Measurements from ENCODE around the gene MID2. TPM values are rescaled to one million over a fixed set of nuclear protein-coding genes. Genes with fewer than 3 reads are reported as not detected.
A peak's percentile ranks its signal among the peaks of the same experiment; 100 is the strongest.
"Not testable (repeated sequence)": the region's sequence is repeated elsewhere in the genome, so short reads cannot be mapped to it uniquely, and the experiment has no call there.

MID2 gene
- total RNA-seq, 5 donors from 2014 or later (not counting 1 experiment from before 2014, with no cell fraction given): 14.9 to 21.1 (median 16.0) TPM

- Mint-ChIP-seq H3K36me3 (no peaks in the 10 kb centered on the region), H3K9me3 (peaks cover 0 to 3% (median 0%) of the 10 kb centered on the region in 3 donors), H3K27me3 (peaks cover 16 to 50% of the 10 kb centered on the region in 2 donors), H3K4me1 (peaks cover 3 to 6% (median 6%) of the 10 kb centered on the region in 3 donors), H3K4me3 (peak overlapping the region in 2 of 3 donors; percentile 17 to 23), H3K27ac (no peak overlapping the region)
- ATAC-seq (replicated peaks in 1 of 4) (no peak), DNase-seq (no peak)
- peaks cover 0 to 3% of the 10 kb centered on the region in 2 experiments for H3K4me1 ChIP-seq (ENCODE audit: control insufficient read depth in 1 of 2, extremely low read depth in 1 of 2, insufficient read depth in 2 of 2, low read length in 2 of 2)
- no peaks in the 10 kb centered on the region for H3K9me3 ChIP-seq
- no peak overlapping the region for H3K4me3 ChIP-seq (ENCODE audit: control insufficient read depth in 1 of 2, extremely low read depth in 1 of 2, low read length in 1 of 2)
- CTCF ChIA-PET: no interaction called here
- POLR2A ChIA-PET: interaction anchor here in 1 of 2 donors (0.7 kb wide), 1 partner anchor 1008 kb away, joined by 4 read pairs; no protein-coding TSS in a partner anchor
- H3K27ac ChIP-seq (ENCODE audit: low read length): no peak overlapping the region
- H3K27me3 ChIP-seq (replicated peaks in 1 of 2; ENCODE audit: control insufficient read depth in 2 of 2, extremely low read depth in 1 of 2, insufficient read depth in 2 of 2, low read length in 1 of 2): peaks cover 0 to 19% of the 10 kb centered on the region in 2 experiments
- H3K36me3 ChIP-seq (ENCODE audit: control insufficient read depth in 2 of 2, extremely low read depth in 1 of 2, insufficient read depth in 1 of 2, low read length in 1 of 2): no peaks in the 10 kb centered on the region
- 26% methylated on average over 11 of the region's 16 CpGs for WGBS (ENCODE audit: insufficient coverage)
Measured at GRCh38 chrX:107936434-107936730, 110.7 kb downstream of the MID2 start.

GRCh38 chrX:107940095-107940494 is 114.4 kb downstream of the MID2 start:
- Histone ChIP-seq H3K4me3 (ENCODE audit: control insufficient read depth in 1 of 2, extremely low read depth in 1 of 2, low read length in 1 of 2) (no peak overlapping the region), H3K27ac (ENCODE audit: low read length) (no peak overlapping the region), H3K36me3 (ENCODE audit: control insufficient read depth in 2 of 2, extremely low read depth in 1 of 2, insufficient read depth in 1 of 2, low read length in 1 of 2) (no peaks in the 10 kb centered on the region), H3K4me1 (ENCODE audit: control insufficient read depth in 1 of 2, extremely low read depth in 1 of 2, insufficient read depth in 2 of 2, low read length in 2 of 2) (peaks cover 0 to 3% of the 10 kb centered on the region in 2 experiments), H3K9me3 (no peaks in the 10 kb centered on the region), H3K27me3 (replicated peaks in 1 of 2; ENCODE audit: control insufficient read depth in 2 of 2, extremely low read depth in 1 of 2, insufficient read depth in 2 of 2, low read length in 1 of 2) (peaks cover 0 to 19% of the 10 kb centered on the region in 2 experiments)
- DNase-seq (no peak), ATAC-seq (replicated peaks in 1 of 4) (no peak)
- Mint-ChIP-seq H3K36me3 (no peaks in the 10 kb centered on the region), H3K27me3 (peaks cover 16 to 41% of the 10 kb centered on the region in 2 donors), H3K4me1 (peaks cover 3 to 6% (median 6%) of the 10 kb centered on the region in 3 donors), H3K4me3 (no peak overlapping the region), H3K9me3 (peaks cover 0 to 3% (median 0%) of the 10 kb centered on the region in 3 donors), H3K27ac (no peak overlapping the region)
- WGBS (ENCODE audit: insufficient coverage): 100% methylated on average over 1 of the region's 3 CpGs
- ChIA-PET CTCF (interaction anchor here in 1 of 2 donors (0.5 kb wide), 1 partner anchor 236 kb away, joined by 3 read pairs; no protein-coding TSS in a partner anchor), POLR2A (no interaction called here)

GRCh38 chrX:107955337-107955736 is 129.7 kb downstream of the MID2 start:
- H3K9me3 Mint-ChIP-seq; H3K36me3 ChIP-seq (ENCODE audit: control insufficient read depth in 2 of 2, extremely low read depth in 1 of 2, insufficient read depth in 1 of 2, low read length in 1 of 2); H3K27ac Mint-ChIP-seq; POLR2A ChIA-PET; H3K4me3 ChIP-seq (ENCODE audit: control insufficient read depth in 1 of 2, extremely low read depth in 1 of 2, low read length in 1 of 2); ATAC-seq (replicated peaks in 1 of 4); H3K4me1 ChIP-seq (ENCODE audit: control insufficient read depth in 1 of 2, extremely low read depth in 1 of 2, insufficient read depth in 2 of 2, low read length in 2 of 2); H3K4me3 Mint-ChIP-seq; H3K4me1 Mint-ChIP-seq; H3K27ac ChIP-seq (ENCODE audit: low read length); H3K9me3 ChIP-seq; CTCF ChIA-PET; H3K27me3 ChIP-seq (replicated peaks in 1 of 2; ENCODE audit: control insufficient read depth in 2 of 2, extremely low read depth in 1 of 2, insufficient read depth in 2 of 2, low read length in 1 of 2); H3K36me3 Mint-ChIP-seq; DNase-seq: not testable (repeated sequence)
- H3K27me3 Mint-ChIP-seq: peaks cover 0 to 36% of the 10 kb centered on the region in 2 donors

- WGBS (ENCODE audit: insufficient coverage): no CpG with 5 or more reads among the region's 5 CpGs
- ATAC-seq (replicated peaks in 1 of 4) (no peak), DNase-seq (no peak)
- Histone ChIP-seq H3K27me3 (replicated peaks in 1 of 2; ENCODE audit: control insufficient read depth in 2 of 2, extremely low read depth in 1 of 2, insufficient read depth in 2 of 2, low read length in 1 of 2) (no peaks in the 10 kb centered on the region), H3K9me3 (no peaks in the 10 kb centered on the region), H3K4me3 (ENCODE audit: control insufficient read depth in 1 of 2, extremely low read depth in 1 of 2, low read length in 1 of 2) (no peak overlapping the region), H3K4me1 (ENCODE audit: control insufficient read depth in 1 of 2, extremely low read depth in 1 of 2, insufficient read depth in 2 of 2, low read length in 2 of 2) (no peaks in the 10 kb centered on the region), H3K36me3 (ENCODE audit: control insufficient read depth in 2 of 2, extremely low read depth in 1 of 2, insufficient read depth in 1 of 2, low read length in 1 of 2) (no peaks in the 10 kb centered on the region), H3K27ac (ENCODE audit: low read length) (no peak overlapping the region)
- no peaks in the 10 kb centered on the region for H3K4me1 Mint-ChIP-seq
- no peak overlapping the region for H3K27ac Mint-ChIP-seq
- H3K27me3 Mint-ChIP-seq: peaks cover 3 to 13% of the 10 kb centered on the region in 2 donors
- no peak overlapping the region for H3K4me3 Mint-ChIP-seq
- ChIA-PET CTCF (no interaction called here), POLR2A (interaction anchor here in 1 of 2 donors (0.6 kb wide), 1 partner anchor 994 kb away, joined by 4 read pairs; no protein-coding TSS in a partner anchor)
- no peaks in the 10 kb centered on the region for H3K36me3 Mint-ChIP-seq
- peaks cover 0 to 2% (median 0%) of the 10 kb centered on the region in 3 donors for H3K9me3 Mint-ChIP-seq
Measured at GRCh38 chrX:107968623-107969022, 143.0 kb downstream of the MID2 start.

- no peaks in the 10 kb centered on the region for H3K27me3 ChIP-seq (replicated peaks in 1 of 2; ENCODE audit: control insufficient read depth in 2 of 2, extremely low read depth in 1 of 2, insufficient read depth in 2 of 2, low read length in 1 of 2)
- Mint-ChIP-seq H3K27ac (no peak overlapping the region), H3K36me3 (no peaks in the 10 kb centered on the region), H3K4me3 (no peak overlapping the region), H3K4me1 (no peaks in the 10 kb centered on the region), H3K9me3 (peaks cover 0 to 2% (median 0%) of the 10 kb centered on the region in 3 donors), H3K27me3 (no peaks in the 10 kb centered on the region)
- no peak for DNase-seq
- WGBS (ENCODE audit: insufficient coverage): no CpG with 5 or more reads among the region's 2 CpGs
- H3K36me3 ChIP-seq (ENCODE audit: control insufficient read depth in 2 of 2, extremely low read depth in 1 of 2, insufficient read depth in 1 of 2, low read length in 1 of 2): no peaks in the 10 kb centered on the region
- POLR2A ChIA-PET: no interaction called here
- no peak for ATAC-seq (replicated peaks in 1 of 4)
- no peak overlapping the region for H3K27ac ChIP-seq (ENCODE audit: low read length)
- CTCF ChIA-PET: no interaction called here
- H3K4me1 ChIP-seq (ENCODE audit: control insufficient read depth in 1 of 2, extremely low read depth in 1 of 2, insufficient read depth in 2 of 2, low read length in 2 of 2): no peaks in the 10 kb centered on the region
- H3K9me3 ChIP-seq: no peaks in the 10 kb centered on the region
- no peak overlapping the region for H3K4me3 ChIP-seq (ENCODE audit: control insufficient read depth in 1 of 2, extremely low read depth in 1 of 2, low read length in 1 of 2)
Measured at GRCh38 chrX:107970073-107970472, 144.4 kb downstream of the MID2 start.

GRCh38 chrX:107971636-107972035 is 146.0 kb downstream of the MID2 start:
- Histone ChIP-seq H3K36me3 (ENCODE audit: control insufficient read depth in 2 of 2, extremely low read depth in 1 of 2, insufficient read depth in 1 of 2, low read length in 1 of 2) (no peaks in the 10 kb centered on the region), H3K4me1 (ENCODE audit: control insufficient read depth in 1 of 2, extremely low read depth in 1 of 2, insufficient read depth in 2 of 2, low read length in 2 of 2) (no peaks in the 10 kb centered on the region), H3K27me3 (replicated peaks in 1 of 2; ENCODE audit: control insufficient read depth in 2 of 2, extremely low read depth in 1 of 2, insufficient read depth in 2 of 2, low read length in 1 of 2) (no peaks in the 10 kb centered on the region), H3K4me3 (ENCODE audit: control insufficient read depth in 1 of 2, extremely low read depth in 1 of 2, low read length in 1 of 2) (no peak overlapping the region), H3K9me3 (no peaks in the 10 kb centered on the region), H3K27ac (ENCODE audit: low read length) (no peak overlapping the region)
- DNase-seq (no peak), ATAC-seq (replicated peaks in 1 of 4) (no peak)
- Mint-ChIP-seq H3K27ac (no peak overlapping the region), H3K36me3 (no peaks in the 10 kb centered on the region), H3K4me3 (no peak overlapping the region), H3K9me3 (peaks cover 0 to 2% (median 0%) of the 10 kb centered on the region in 3 donors), H3K4me1 (no peaks in the 10 kb centered on the region), H3K27me3 (peaks cover 0 to 3% of the 10 kb centered on the region in 2 donors)
- no CpG with 5 or more reads among the region's 3 CpGs for WGBS (ENCODE audit: insufficient coverage)
- POLR2A ChIA-PET: no interaction called here
- CTCF ChIA-PET: no interaction called here

Measured in T-cell (primary cell).